ENCODE data around the gene GMPPB. TPM values are rescaled to one million over a fixed set of nuclear protein-coding genes. Genes with fewer than 3 reads are reported as not detected.

Gene GMPPB
- total and polyA plus RNA-seq, 2 donors: 13.2 to 17.0 TPM

DNA sequence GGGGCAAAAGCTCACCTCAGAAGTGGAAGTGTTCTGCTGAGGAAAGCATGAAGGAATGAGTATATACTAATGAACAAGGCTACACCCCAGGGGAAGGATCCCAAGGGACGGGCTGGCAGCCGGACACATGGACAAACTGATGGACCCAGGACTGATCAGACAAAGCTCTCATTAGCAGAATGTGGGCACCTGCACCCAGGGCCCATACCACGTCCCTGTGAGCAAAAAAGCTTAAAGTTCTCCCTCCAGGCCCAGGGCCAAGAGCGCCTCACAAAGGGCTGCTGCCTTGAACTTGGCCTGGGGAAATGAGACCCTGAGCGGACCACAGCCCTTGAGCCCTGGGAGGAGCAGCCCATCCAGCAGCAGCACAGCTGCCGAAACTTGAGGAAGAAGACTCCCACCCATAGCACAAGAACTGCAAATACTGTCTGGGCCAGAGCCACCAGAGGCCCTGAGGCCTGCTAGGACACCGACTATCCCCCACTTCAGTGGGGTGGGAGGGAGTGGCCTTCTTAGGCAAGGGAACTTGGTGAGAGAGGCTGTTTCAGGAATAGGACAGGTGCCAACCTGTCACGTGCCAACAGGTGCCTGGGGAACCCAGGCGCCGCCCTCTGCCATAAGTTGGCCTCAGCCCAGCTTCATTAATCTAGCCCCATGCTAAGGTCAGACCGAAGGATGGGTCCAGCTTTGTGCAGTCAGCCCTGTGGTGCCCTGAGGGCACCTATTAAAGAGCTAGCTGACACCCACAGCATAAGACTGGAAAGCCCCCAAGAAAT lies 2.3 kb upstream of the GMPPB start:
- Histone ChIP-seq H3K27me3 (ENCODE audit: control insufficient read depth in 2 of 2, insufficient read depth in 1 of 2, low read length in 1 of 2) (no peaks in the 10 kb centered on the region), H3K36me3 (ENCODE audit: control insufficient read depth in 2 of 2, insufficient read depth in 2 of 2, low read length in 1 of 2) (peaks cover 49 to 67% of the 10 kb centered on the region in 2 donors), H3K9me3 (ENCODE audit: control insufficient read depth in 2 of 2, insufficient read depth in 1 of 2, low read length in 1 of 2) (no peaks in the 10 kb centered on the region), H3K4me1 (ENCODE audit: control insufficient read depth in 2 of 2, insufficient read depth in 2 of 2, low read length in 2 of 2) (peaks cover 11 to 23% of the 10 kb centered on the region in 2 donors), H3K27ac (ENCODE audit: low read depth in 1 of 2, low read length in 1 of 2) (no peak overlapping the region), H3K4me3 (ENCODE audit: low read length in 2 of 2) (no peak overlapping the region)
- no peak for DNase-seq (ENCODE audit: low read depth in 6 of 9, low spot score in 9 of 9)
- 98% methylated on average over 11 of the region's 11 CpGs for WGBS

- DNase-seq (ENCODE audit: low read depth in 6 of 9, low spot score in 9 of 9): peak in 1 of 9 donors; percentile 39
- Histone ChIP-seq H3K27me3 (ENCODE audit: control insufficient read depth in 2 of 2, insufficient read depth in 1 of 2, low read length in 1 of 2) (no peaks in the 10 kb centered on the region), H3K4me3 (ENCODE audit: low read length in 2 of 2) (peak overlapping the region; percentile 88 to 97), H3K36me3 (ENCODE audit: control insufficient read depth in 2 of 2, insufficient read depth in 2 of 2, low read length in 1 of 2) (peaks cover 47 to 62% of the 10 kb centered on the region in 2 donors), H3K9me3 (ENCODE audit: control insufficient read depth in 2 of 2, insufficient read depth in 1 of 2, low read length in 1 of 2) (no peaks in the 10 kb centered on the region), H3K27ac (ENCODE audit: low read depth in 1 of 2, low read length in 1 of 2) (peak overlapping the region in 1 of 2 donors; percentile 83), H3K4me1 (ENCODE audit: control insufficient read depth in 2 of 2, insufficient read depth in 2 of 2, low read length in 2 of 2) (peaks cover 11 to 28% of the 10 kb centered on the region in 2 donors)
- WGBS: 20% methylated on average over 6 of the region's 6 CpGs
Measured at GRCh38 chr3:49724586-49724985, 835 bp upstream of the GMPPB start.

- peaks cover 16 to 38% of the 10 kb centered on the region in 2 donors for H3K4me1 ChIP-seq (ENCODE audit: control insufficient read depth in 2 of 2, insufficient read depth in 2 of 2, low read length in 2 of 2)
- H3K36me3 ChIP-seq (ENCODE audit: control insufficient read depth in 2 of 2, insufficient read depth in 2 of 2, low read length in 1 of 2): peaks cover 47 to 59% of the 10 kb centered on the region in 2 donors
- peaks cover 0 to 5% of the 10 kb centered on the region in 2 donors for H3K27me3 ChIP-seq (ENCODE audit: control insufficient read depth in 2 of 2, insufficient read depth in 1 of 2, low read length in 1 of 2)
- peak in 7 of 9 donors; percentile 46 to 81 (median 62) for DNase-seq (ENCODE audit: low read depth in 6 of 9, low spot score in 9 of 9)
- peak overlapping the region; percentile 88 to 97 for H3K4me3 ChIP-seq (ENCODE audit: low read length in 2 of 2)
- H3K9me3 ChIP-seq (ENCODE audit: control insufficient read depth in 2 of 2, insufficient read depth in 1 of 2, low read length in 1 of 2): no peaks in the 10 kb centered on the region
- under 1% methylated on average over 20 of the region's 20 CpGs for WGBS
- H3K27ac ChIP-seq (ENCODE audit: low read depth in 1 of 2, low read length in 1 of 2): peak overlapping the region; percentile 93 to 99
Measured at GRCh38 chr3:49723296-49723627, 489 bp downstream of the GMPPB start.

DNA sequence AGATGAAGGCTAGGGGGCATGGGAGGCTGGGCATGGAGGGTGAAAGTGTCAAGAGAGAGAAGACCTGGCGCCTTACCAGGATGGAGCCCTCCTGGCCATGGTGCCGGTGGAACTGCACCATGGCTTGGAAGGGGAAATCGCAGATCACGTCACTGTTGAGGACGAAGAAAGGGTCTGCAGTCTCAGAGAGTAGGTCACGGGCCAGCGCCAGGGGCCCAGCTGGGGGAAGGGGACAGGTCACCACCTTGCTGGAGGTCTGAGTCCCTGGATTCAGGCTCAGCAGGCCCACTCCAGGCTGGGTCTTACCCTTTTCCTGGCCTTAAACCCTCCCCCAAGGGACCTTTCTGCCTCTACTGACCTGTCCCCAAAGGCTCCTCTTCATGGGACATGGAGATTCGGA lies 855 bp downstream of the GMPPB start:
- peaks cover 17 to 40% of the 10 kb centered on the region in 2 donors for H3K4me1 ChIP-seq (ENCODE audit: control insufficient read depth in 2 of 2, insufficient read depth in 2 of 2, low read length in 2 of 2)
- peaks cover 44 to 56% of the 10 kb centered on the region in 2 donors for H3K36me3 ChIP-seq (ENCODE audit: control insufficient read depth in 2 of 2, insufficient read depth in 2 of 2, low read length in 1 of 2)
- 86% methylated on average over 8 of the region's 8 CpGs for WGBS
- DNase-seq (ENCODE audit: low read depth in 6 of 9, low spot score in 9 of 9): no peak
- H3K9me3 ChIP-seq (ENCODE audit: control insufficient read depth in 2 of 2, insufficient read depth in 1 of 2, low read length in 1 of 2): no peaks in the 10 kb centered on the region
- peak overlapping the region; percentile 93 to 99 for H3K27ac ChIP-seq (ENCODE audit: low read depth in 1 of 2, low read length in 1 of 2)
- H3K4me3 ChIP-seq (ENCODE audit: low read length in 2 of 2): peak overlapping the region; percentile 88 to 97
- peaks cover 0 to 6% of the 10 kb centered on the region in 2 donors for H3K27me3 ChIP-seq (ENCODE audit: control insufficient read depth in 2 of 2, insufficient read depth in 1 of 2, low read length in 1 of 2)

GRCh38 chr3:49721896-49722781 lies 1.6 kb downstream of the GMPPB start:
- Histone ChIP-seq H3K4me3 (ENCODE audit: low read length in 2 of 2) (no peak overlapping the region), H3K27ac (ENCODE audit: low read depth in 1 of 2, low read length in 1 of 2) (no peak overlapping the region), H3K36me3 (ENCODE audit: control insufficient read depth in 2 of 2, insufficient read depth in 2 of 2, low read length in 1 of 2) (peaks cover 37 to 48% of the 10 kb centered on the region in 2 donors), H3K9me3 (ENCODE audit: control insufficient read depth in 2 of 2, insufficient read depth in 1 of 2, low read length in 1 of 2) (no peaks in the 10 kb centered on the region), H3K27me3 (ENCODE audit: control insufficient read depth in 2 of 2, insufficient read depth in 1 of 2, low read length in 1 of 2) (peaks cover 0 to 6% of the 10 kb centered on the region in 2 donors), H3K4me1 (ENCODE audit: control insufficient read depth in 2 of 2, insufficient read depth in 2 of 2, low read length in 2 of 2) (peaks cover 17 to 43% of the 10 kb centered on the region in 2 donors)
- DNase-seq (ENCODE audit: low read depth in 6 of 9, low spot score in 9 of 9): no peak
- 97% methylated on average over 26 of the region's 26 CpGs for WGBS

- Histone ChIP-seq H3K4me1 (ENCODE audit: control insufficient read depth in 2 of 2, insufficient read depth in 2 of 2, low read length in 2 of 2) (peaks cover 17 to 43% of the 10 kb centered on the region in 2 donors), H3K9me3 (ENCODE audit: control insufficient read depth in 2 of 2, insufficient read depth in 1 of 2, low read length in 1 of 2) (no peaks in the 10 kb centered on the region), H3K27me3 (ENCODE audit: control insufficient read depth in 2 of 2, insufficient read depth in 1 of 2, low read length in 1 of 2) (peaks cover 0 to 6% of the 10 kb centered on the region in 2 donors), H3K27ac (ENCODE audit: low read depth in 1 of 2, low read length in 1 of 2) (no peak overlapping the region), H3K36me3 (ENCODE audit: control insufficient read depth in 2 of 2, insufficient read depth in 2 of 2, low read length in 1 of 2) (peaks cover 31 to 45% of the 10 kb centered on the region in 2 donors), H3K4me3 (ENCODE audit: low read length in 2 of 2) (no peak overlapping the region)
- DNase-seq (ENCODE audit: low read depth in 6 of 9, low spot score in 9 of 9): no peak
- 97% methylated on average over 9 of the region's 9 CpGs for WGBS
Measured at GRCh38 chr3:49721596-49721895, 2.2 kb downstream of the GMPPB start.

- DNase-seq (ENCODE audit: low read depth in 6 of 9, low spot score in 9 of 9): no peak
- WGBS: 95% methylated on average over 4 of the region's 4 CpGs
- Histone ChIP-seq H3K36me3 (ENCODE audit: control insufficient read depth in 2 of 2, insufficient read depth in 2 of 2, low read length in 1 of 2) (peaks cover 30 to 44% of the 10 kb centered on the region in 2 donors), H3K9me3 (ENCODE audit: control insufficient read depth in 2 of 2, insufficient read depth in 1 of 2, low read length in 1 of 2) (no peaks in the 10 kb centered on the region), H3K27ac (ENCODE audit: low read depth in 1 of 2, low read length in 1 of 2) (no peak overlapping the region), H3K4me3 (ENCODE audit: low read length in 2 of 2) (no peak overlapping the region), H3K4me1 (ENCODE audit: control insufficient read depth in 2 of 2, insufficient read depth in 2 of 2, low read length in 2 of 2) (peaks cover 17 to 43% of the 10 kb centered on the region in 2 donors), H3K27me3 (ENCODE audit: control insufficient read depth in 2 of 2, insufficient read depth in 1 of 2, low read length in 1 of 2) (peaks cover 0 to 6% of the 10 kb centered on the region in 2 donors)
Measured at GRCh38 chr3:49720855-49721595, 2.7 kb downstream of the GMPPB start.

GRCh38 chr3:49719214-49719884 lies 4.4 kb downstream of the GMPPB start, which contains the start of gene AMIGO3:
TSS of gene AMIGO3 (minus strand) at chr3:49719684. CDS start at chr3:49719465, 219 bp downstream.
- Histone ChIP-seq H3K9me3 (ENCODE audit: control insufficient read depth in 2 of 2, insufficient read depth in 1 of 2, low read length in 1 of 2) (no peaks in the 10 kb centered on the region), H3K36me3 (ENCODE audit: control insufficient read depth in 2 of 2, insufficient read depth in 2 of 2, low read length in 1 of 2) (peaks cover 31 to 48% of the 10 kb centered on the region in 2 donors), H3K27ac (ENCODE audit: low read depth in 1 of 2, low read length in 1 of 2) (peak within 1 kb of the TSS; percentile 89 to 90), H3K4me1 (ENCODE audit: control insufficient read depth in 2 of 2, insufficient read depth in 2 of 2, low read length in 2 of 2) (peaks cover 13 to 34% of the 10 kb centered on the region in 2 donors), H3K27me3 (ENCODE audit: control insufficient read depth in 2 of 2, insufficient read depth in 1 of 2, low read length in 1 of 2) (peaks cover 0 to 6% of the 10 kb centered on the region in 2 donors), H3K4me3 (ENCODE audit: low read length in 2 of 2) (peak within 1 kb of the TSS; percentile 60 to 66)
- WGBS: under 1% methylated on average over 50 of the region's 50 CpGs
- DNase-seq (ENCODE audit: low read depth in 6 of 9, low spot score in 9 of 9): peak in 8 of 9 donors; percentile 69 to 93 (median 84)

All from thymus (tissue), 11 donors.